H1 (cell line): Measurements from ENCODE around the gene CSF1. TPM values are rescaled to one million over a fixed set of nuclear protein-coding genes. Genes with fewer than 3 reads are reported as not detected.

Experiments used
- CTCF ChIA-PET: fragments of 300-600 bp; sonication (Branson Sonifier 250); formaldehyde crosslinking; loops from one replicate; lab custom pipeline; 2021; ENCODE audit not compliant: partially characterized antibody; lab: Charles Lee
- POLR2A ChIA-PET: fragments of 300-600 bp; sonication (Branson Sonifier 250); formaldehyde crosslinking; loops from one replicate; lab custom pipeline; 2021; ENCODE audit warnings: inconsistent platforms; ENCODE audit not compliant: partially characterized antibody; lab: Charles Lee
- DNase-seq, 2 experiments: peaks; one replicate each; pipeline versions ENCODE4 v3.0.0 to v3.0.0-alpha.2; 2010 to 2022; ENCODE audit warnings: low spot score in 2 of 2, low read depth in 1 of 2, mixed read lengths in 1 of 2
- FAIRE-seq: peaks from 2 replicates; lab custom pipeline; 2011; peaks lifted over from hg19 to GRCh38; lab: Jason Lieb, UNC
- H2AFZ ChIP-seq: 2 replicates; pipeline ENCODE4 v1.8.1; 2012; ENCODE audit warnings: low read length, inconsistent platforms
- H2AK5ac ChIP-seq: 2 replicates; pipeline ENCODE4 v1.6.1; 2013; ENCODE audit warnings: low read depth, low read length
- H2BK120ac ChIP-seq: replicated peaks from 2 replicates; pipeline ENCODE3; 2013; ENCODE audit warnings: low read depth, low read length, inconsistent platforms
- H2BK12ac ChIP-seq: 2 replicates; pipeline ENCODE4 v1.6.1; 2013; ENCODE audit warnings: low read depth, low read length
- H2BK15ac ChIP-seq: 2 replicates; pipeline ENCODE4 v1.6.1; 2013; ENCODE audit warnings: low read length
- H2BK20ac ChIP-seq: 2 replicates; pipeline ENCODE4 v1.6.1; 2013; ENCODE audit warnings: low read length
- H2BK5ac ChIP-seq: 2 replicates; pipeline ENCODE4 v1.6.1; 2013; ENCODE audit warnings: low read depth, low read length
- H3K14ac ChIP-seq: 2 replicates; pipeline ENCODE4 v1.6.1; 2013; ENCODE audit warnings: inconsistent platforms; ENCODE audit not compliant: insufficient read length
- H3K18ac ChIP-seq: 2 replicates; pipeline ENCODE4 v1.6.1; 2013; ENCODE audit warnings: low read length; ENCODE audit errors: extremely low read depth
- H3K23ac ChIP-seq: 2 replicates; pipeline ENCODE4 v1.6.1; 2013; ENCODE audit warnings: inconsistent platforms; ENCODE audit not compliant: insufficient read length
- H3K23me2 ChIP-seq: 2 replicates; pipeline ENCODE4 v1.6.1; 2013; ENCODE audit warnings: low read depth, low read length
- H3K27ac ChIP-seq: 2 replicates; pipeline ENCODE4 v1.6.1; 2011; ENCODE audit warnings: low read depth, low read length, inconsistent platforms
- H3K27me3 ChIP-seq, 4 experiments: replicated peaks in 1 of 4; 1 replicate in 1 of 4; 2 replicates in 3 of 4; pipeline versions ENCODE4 v1.6.1 to v1.8.1; 2011 to 2013; ENCODE audit warnings: low read length in 3 of 4, mild to moderate bottlenecking in 3 of 4, inconsistent platforms in 2 of 4, mixed read lengths in 2 of 4, moderate library complexity in 1 of 4; ENCODE audit not compliant: control insufficient read depth in 3 of 4, insufficient read depth in 3 of 4; ENCODE audit errors: extremely low read depth in 1 of 4
- H3K36me3 ChIP-seq, 4 experiments: 2 replicates each; pipeline versions ENCODE4 v1.6.1 to v1.8.1; 2011 to 2013; ENCODE audit warnings: mild to moderate bottlenecking in 4 of 4, low read length in 3 of 4, moderate library complexity in 2 of 4, control low read depth in 1 of 4, inconsistent platforms in 1 of 4; ENCODE audit not compliant: insufficient read depth in 4 of 4, control insufficient read depth in 2 of 4
- H3K4ac ChIP-seq: replicated peaks from 2 replicates; pipeline ENCODE3; 2013; ENCODE audit warnings: low read length, low read depth, mixed read lengths, inconsistent platforms; ENCODE audit not compliant: insufficient read length
- H3K4me1 ChIP-seq, 4 experiments: replicated peaks in 1 of 4; 1 replicate in 1 of 4; 2 replicates in 3 of 4; pipeline versions ENCODE4 v1.6.1 to v1.8.1; 2011 to 2013; ENCODE audit warnings: low read length in 3 of 4, inconsistent platforms in 2 of 4, mixed read lengths in 1 of 4; ENCODE audit not compliant: insufficient read depth in 4 of 4, control insufficient read depth in 3 of 4
- H3K4me2 ChIP-seq, 2 experiments: 2 replicates each; pipeline versions ENCODE4 v1.6.1 to v1.8.1; 2011 to 2013; ENCODE audit warnings: low read depth in 2 of 2, low read length in 2 of 2, control low read depth in 1 of 2, inconsistent platforms in 1 of 2, mild to moderate bottlenecking in 1 of 2; ENCODE audit not compliant: insufficient read depth in 1 of 2
- H3K4me3 ChIP-seq, 4 experiments: fragments of 200-600, 300-600 bp in 1 of 4; sonication (generic), shearing (Covaris generic), sonication (Bioruptor Twin) in 1 of 4; 2 replicates each; pipeline versions ENCODE4 v1.5.1 to v1.8.1; 2011 to 2016; ENCODE audit warnings: low read length in 4 of 4, low read depth in 3 of 4, control low read depth in 2 of 4, inconsistent platforms in 2 of 4, mild to moderate bottlenecking in 2 of 4, mixed read lengths in 1 of 4, moderate library complexity in 1 of 4; ENCODE audit not compliant: insufficient read depth in 2 of 4; ENCODE audit errors: extremely low read depth in 1 of 4
- H3K56ac ChIP-seq: replicated peaks from 2 replicates; pipeline ENCODE3; 2013; ENCODE audit warnings: low read depth, mild to moderate bottlenecking, mixed read lengths, low read length, inconsistent platforms; ENCODE audit not compliant: insufficient read length
- H3K79me1 ChIP-seq: 2 replicates; pipeline ENCODE4 v1.6.1; 2013; ENCODE audit warnings: low read depth, low read length, control low read depth
- H3K79me2 ChIP-seq, 2 experiments: 2 replicates each; pipeline versions ENCODE4 v1.6.1 to v1.8.1; 2012 to 2013; ENCODE audit warnings: low read length in 2 of 2, mild to moderate bottlenecking in 2 of 2, inconsistent platforms in 1 of 2; ENCODE audit not compliant: insufficient read depth in 2 of 2, control insufficient read depth in 1 of 2
- H3K9ac ChIP-seq, 4 experiments: replicated peaks in 1 of 4; 1 replicate in 1 of 4; 2 replicates in 3 of 4; pipeline versions ENCODE4 v1.6.1 to v1.8.1; 2011 to 2013; ENCODE audit warnings: low read depth in 3 of 4, low read length in 3 of 4, control low read depth in 2 of 4, mild to moderate bottlenecking in 2 of 4, moderate library complexity in 2 of 4, inconsistent platforms in 1 of 4; ENCODE audit errors: extremely low read depth in 1 of 4
- H3K9me3 ChIP-seq, 2 experiments: 2 replicates each; pipeline versions ENCODE4 v1.6.1 to v1.8.1; 2012 to 2013; ENCODE audit warnings: mild to moderate bottlenecking in 2 of 2, moderate library complexity in 2 of 2, control low read depth in 1 of 2, inconsistent platforms in 1 of 2, low read depth in 1 of 2, low read length in 1 of 2, mixed read lengths in 1 of 2; ENCODE audit not compliant: insufficient read depth in 2 of 2
- H4K20me1 ChIP-seq, 2 experiments: replicated peaks in 1 of 2; 2 replicates each; pipeline versions ENCODE3 to v1.8.1; 2011 to 2013; ENCODE audit warnings: inconsistent platforms in 2 of 2, low read length in 2 of 2, mild to moderate bottlenecking in 1 of 2; ENCODE audit not compliant: insufficient read depth in 2 of 2, control insufficient read depth in 1 of 2
- H4K5ac ChIP-seq: 2 replicates; pipeline ENCODE4 v1.6.1; 2013; ENCODE audit warnings: low read length, low read depth, mixed read lengths, inconsistent platforms; ENCODE audit not compliant: insufficient read length
- H4K8ac ChIP-seq: 2 replicates; pipeline ENCODE4 v1.8.0; 2013; ENCODE audit warnings: mild to moderate bottlenecking, moderate library complexity, low read length, inconsistent platforms; ENCODE audit not compliant: insufficient read depth; ENCODE audit errors: extremely low read depth
- H4K91ac ChIP-seq: replicated peaks from 2 replicates; pipeline ENCODE3; 2013; ENCODE audit warnings: low read length, mixed read lengths, inconsistent platforms; ENCODE audit not compliant: insufficient read length
- YY1 ChIP-seq: IDR thresholded peaks from 2 replicates; pipeline ENCODE4 v1.6.1; 2011; ENCODE audit warnings: low read depth, mild to moderate bottlenecking, low read length
- WGBS, 2 experiments: shearing (Covaris generic) in 1 of 2; methylation state at CpG; one replicate each; pipeline versions ENCODE4 v1.1.6 to v1.1.7; 2013 to 2015; ENCODE audit warnings: low lambda C conversion rate in 2 of 2, mixed read lengths in 2 of 2, inconsistent platforms in 1 of 2, low coverage in 1 of 2, missing lambda C conversion rate in 1 of 2; ENCODE audit not compliant: insufficient replicate concordance in 2 of 2, insufficient coverage in 1 of 2, insufficient read length in 1 of 2; ENCODE audit errors: extremely low coverage in 1 of 2, missing lambda C conversion rate in 1 of 2; 5-methylcytosine and 5-hydroxymethylcytosine counted together
- polyA plus RNA-seq, 7 experiments: library from polyadenylated mRNA; depleted of rRNA in 3 of 7; stranded (reverse) in 5 of 7; unstranded in 2 of 7; fragments of >200 nt in 5 of 7; fragments of 200-250 nt in 2 of 7; gene quantifications; 1 replicate in 5 of 7; 2 replicates in 1 of 7; 4 replicates in 1 of 7; pipeline versions ENCODE4 v1.2.1 to v1.2.3, GENCODE V29; 2011 to 2013; ENCODE audit warnings: missing spikeins in 2 of 7, mixed read lengths in 2 of 7
- total RNA-seq: library from RNA; stranded (reverse); fragmentation: NEBNext Ultra II Directional; extraction: Animal tissue kit (Norgen Biotek cat#: 25700); gene quantifications from 2 replicates; pipeline ENCODE4 v1.2.1, GENCODE V29; 2021

The CSF1 gene
- total and polyA plus RNA-seq, 2 of the 8 experiments (the other 6 are each of a cell fraction or from before 2014, with no cell fraction given), result 3.3 to 5.4 TPM

GRCh38 chr1:109903376-109903930 lies 7.2 kb upstream of the CSF1 start:
- ChIA-PET POLR2A (interaction anchor here (1.5 to 1.8 kb wide), 2 partner anchors 13 to 107 kb away, joined by 3 to 4 read pairs; no protein-coding TSS in a partner anchor), CTCF (interaction anchor here (0.7 to 2.5 kb wide), 12 partner anchors 8 to 334 kb away, joined by 3 to 13 read pairs (median 4); no protein-coding TSS in a partner anchor)
- H3K79me2 ChIP-seq, result no peaks in the 10 kb centered on the region
- H2BK15ac ChIP-seq, result no peak overlapping the region
- peaks cover 0 to 10% (median 6%) of the 10 kb centered on the region in 4 experiments; a peak in 4 of 7 replicates for H3K27me3 ChIP-seq
- no peak overlapping the region for H3K4me3 ChIP-seq
- no peak for TF ChIP-seq YY1
- H2BK5ac ChIP-seq, result no peak overlapping the region
- H3K18ac ChIP-seq, result no peak overlapping the region
- H3K14ac ChIP-seq, result no peak overlapping the region
- no peak overlapping the region for H2BK12ac ChIP-seq
- H3K27ac ChIP-seq, result no peak overlapping the region
- H3K4me2 ChIP-seq, result no peak overlapping the region
- H2BK120ac ChIP-seq, result no peak overlapping the region
- H2BK20ac ChIP-seq, result no peak overlapping the region
- H3K9me3 ChIP-seq, result peaks cover 0 to 2% of the 10 kb centered on the region in 2 experiments; a peak in 1 of 4 replicates
- no peaks in the 10 kb centered on the region for H3K79me1 ChIP-seq
- H4K8ac ChIP-seq, result no peak overlapping the region
- H4K20me1 ChIP-seq, result no peaks in the 10 kb centered on the region
- no peak overlapping the region for H4K5ac ChIP-seq
- H4K91ac ChIP-seq, result no peak overlapping the region
- no peak for FAIRE-seq
- no peak overlapping the region for H2AK5ac ChIP-seq
- H3K23me2 ChIP-seq, result no peaks in the 10 kb centered on the region; the same call in 1 of the 2 replicates
- WGBS, 2 experiments, result 76% methylated on average over 2 of the region's 2 CpGs; no CpG with 5 or more reads in 1 of the 2 experiments
- no peak for DNase-seq
- no peak overlapping the region for H2AFZ ChIP-seq
- H3K36me3 ChIP-seq, result no peaks in the 10 kb centered on the region
- H3K4ac ChIP-seq, result no peak overlapping the region
- H3K9ac ChIP-seq, result no peak overlapping the region
- H3K23ac ChIP-seq, result no peak overlapping the region
- H3K56ac ChIP-seq, result no peak overlapping the region
- peaks cover 0 to 3% (median 1%) of the 10 kb centered on the region in 4 experiments; a peak in 2 of 7 replicates for H3K4me1 ChIP-seq
